Mammary epithelial cell (primary cell): ENCODE results near the gene AKAP8L.

ENCODE experiments used
- EZH2 ChIP-seq: IDR thresholded peaks from 2 replicates; pipeline ENCODE4 v1.6.1; 2012; ENCODE audit warnings: low read length, inconsistent platforms, borderline replicate concordance
- TF ChIP-seq, protein P1 (sequence below), 2 donors: IDR thresholded peaks in 1 of 2; conservative IDR thresholded peaks in 1 of 2; 2 replicates each; pipeline ENCODE4 v1.5.1; 2011 to 2012; ENCODE audit warnings: inconsistent platforms in 2 of 2, low read length in 2 of 2, mild to moderate bottlenecking in 2 of 2, control low read depth in 1 of 2, low read depth in 1 of 2; ENCODE audit not compliant: insufficient read depth in 1 of 2; ENCODE audit errors: extremely low read depth in 1 of 2

DNA sequence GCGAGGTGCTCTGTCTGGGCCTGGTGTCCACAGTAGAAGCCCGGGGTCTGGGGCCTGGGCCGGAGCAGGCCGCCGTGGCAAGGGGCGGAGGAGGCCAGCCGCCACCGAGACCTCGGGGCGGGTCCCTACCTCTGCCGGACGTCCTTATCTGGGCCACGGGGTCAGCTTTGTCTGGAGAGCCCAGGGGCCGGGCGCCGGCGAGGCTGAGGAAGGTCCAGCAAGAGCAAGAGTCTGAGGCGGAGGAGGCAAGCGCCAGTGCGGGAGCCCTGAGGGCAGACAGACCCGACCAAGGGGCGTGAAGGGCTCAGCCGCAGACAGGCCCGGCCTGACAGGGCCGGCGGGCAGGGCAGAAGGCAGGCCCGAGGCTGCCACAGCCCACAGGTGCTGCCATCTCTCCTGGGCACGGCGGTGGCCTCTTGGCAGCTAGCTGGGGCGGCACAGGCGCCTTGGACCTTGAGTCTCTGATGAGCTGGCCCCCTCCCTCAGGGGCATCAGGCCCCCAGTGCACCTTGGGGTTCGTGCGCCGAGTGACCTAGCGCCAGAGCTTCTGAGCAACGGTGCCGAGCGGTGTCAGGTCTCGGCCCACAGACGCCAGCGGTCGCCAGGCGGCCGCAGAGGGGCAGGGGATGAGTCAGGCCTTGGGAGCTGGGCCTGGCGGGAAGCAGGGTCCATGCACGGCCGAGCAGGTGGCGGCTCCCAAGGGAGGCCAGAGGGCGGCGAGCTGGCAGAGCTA, 20.1 kb downstream of the AKAP8L start:
- TF ChIP-seq, protein P1, sequence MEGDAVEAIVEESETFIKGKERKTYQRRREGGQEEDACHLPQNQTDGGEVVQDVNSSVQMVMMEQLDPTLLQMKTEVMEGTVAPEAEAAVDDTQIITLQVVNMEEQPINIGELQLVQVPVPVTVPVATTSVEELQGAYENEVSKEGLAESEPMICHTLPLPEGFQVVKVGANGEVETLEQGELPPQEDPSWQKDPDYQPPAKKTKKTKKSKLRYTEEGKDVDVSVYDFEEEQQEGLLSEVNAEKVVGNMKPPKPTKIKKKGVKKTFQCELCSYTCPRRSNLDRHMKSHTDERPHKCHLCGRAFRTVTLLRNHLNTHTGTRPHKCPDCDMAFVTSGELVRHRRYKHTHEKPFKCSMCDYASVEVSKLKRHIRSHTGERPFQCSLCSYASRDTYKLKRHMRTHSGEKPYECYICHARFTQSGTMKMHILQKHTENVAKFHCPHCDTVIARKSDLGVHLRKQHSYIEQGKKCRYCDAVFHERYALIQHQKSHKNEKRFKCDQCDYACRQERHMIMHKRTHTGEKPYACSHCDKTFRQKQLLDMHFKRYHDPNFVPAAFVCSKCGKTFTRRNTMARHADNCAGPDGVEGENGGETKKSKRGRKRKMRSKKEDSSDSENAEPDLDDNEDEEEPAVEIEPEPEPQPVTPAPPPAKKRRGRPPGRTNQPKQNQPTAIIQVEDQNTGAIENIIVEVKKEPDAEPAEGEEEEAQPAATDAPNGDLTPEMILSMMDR (conservative IDR thresholded peaks at IDR 0.05 in 1 of 2, IDR thresholded peaks at IDR 0.05 in 1 of 2; ENCODE audit: extremely low read depth in 1 of 2, insufficient read depth in 1 of 2, low read depth in 1 of 2, low read length in 2 of 2), result no peak
- TF ChIP-seq EZH2, result no peak
